Posterior vena cava (tissue), 2 donors: ENCODE data around the gene KCNIP2. TPM values are rescaled to one million over a fixed set of nuclear protein-coding genes. Genes with fewer than 3 reads are reported as not detected.

Experiments
- DNase-seq: peaks from one replicate; pipeline ENCODE4 v3.0.0-alpha.2; 2020; ENCODE audit warnings: low spot score
- intact Hi-C, 2 donors: fragments of 100-400 bp; cut with DNase I; formaldehyde crosslinking; loops; one replicate each; pipeline versions ENCODE4 v1.14.1 to v1.14.2; 2022 to 2023
- total RNA-seq, 2 donors: library from RNA; stranded (reverse); fragmentation: NEBNext Ultra II Directional; extraction: Animal tissue kit (Norgen Biotek cat#: 25700); gene quantifications; one replicate each; pipeline ENCODE4 v1.2.1, GENCODE V29; 2021
- donor health status: DM: yes; HTN: yes; CAD: no.
- donor health status: DM: yes; HTN: yes; CAD: no.

The KCNIP2 gene
- total RNA-seq, 2 donors from 2014 or later = 2.3 to 2.7 TPM

GRCh38 chr10:101777619-101778145, 65.9 kb downstream of the KCNIP2 start:
- intact Hi-C loops = no loop called here
- DNase-seq = peak; percentile 53

GRCh38 chr10:101776161-101776817, 67.3 kb downstream of the KCNIP2 start:
- DNase-seq = peak; percentile 79
- intact Hi-C loops = no loop called here

Other genes starting within 250 kb of the KCNIP2 start
- gene FBXW4, start 148.6 kb downstream of the KCNIP2 start, total RNA-seq = 10 to 100 TPM; 69.3 to 75.1 TPM
- gene FGF8, start 67.7 kb downstream of the KCNIP2 start, total RNA-seq = not detected
- gene NPM3, start 60.4 kb downstream of the KCNIP2 start, total RNA-seq = 10 to 100 TPM; 19.1 to 21.1 TPM
- 100 to 1,000 TPM in 1 of 2 donors, 10 to 100 TPM in 1; 87.7 to 125 TPM for gene OGA, start 25.4 kb downstream of the KCNIP2 start, total RNA-seq
- gene ARMH3, start 212.4 kb upstream of the KCNIP2 start, total RNA-seq = 10 to 100 TPM; 19.6 to 22.3 TPM
- 10 to 100 TPM; 11.6 to 13.7 TPM for gene HPS6, start 221.5 kb upstream of the KCNIP2 start, total RNA-seq